IMR-90 (cell line): ENCODE measurements around the gene SNRPE.

Source experiments
- CTCF ChIP-seq: conservative IDR thresholded peaks from 2 replicates; pipeline ENCODE4 v1.5.1; 2012; ENCODE audit warnings: mild to moderate bottlenecking, low read depth, low read length, improper control_type of control experiment
- MAFK ChIP-seq: IDR thresholded peaks from 2 replicates; pipeline ENCODE4 v1.6.1; 2012; ENCODE audit warnings: low read depth, low read length, improper control_type of control experiment
- POLR2A ChIP-seq: IDR thresholded peaks from 2 replicates; pipeline ENCODE4 v1.6.1; 2012; ENCODE audit warnings: mild to moderate bottlenecking, low read depth, low read length
- RFX5 ChIP-seq: IDR thresholded peaks from 2 replicates; pipeline ENCODE4 v1.8.0; 2012; ENCODE audit warnings: low read depth, mild to moderate bottlenecking, low read length, moderate library complexity
- SMC3 ChIP-seq: fragments of 150-350 bp; IDR thresholded peaks from 2 replicates; pipeline ENCODE4 v1.6.1; 2016; ENCODE audit warnings: low read depth, mild to moderate bottlenecking, antibody characterized with exemption, low read length, moderate library complexity

- TF ChIP-seq CTCF (no peak), RFX5 (no peak), POLR2A (no peak), SMC3 (no peak), MAFK (no peak)
Measured at GRCh38 chr1:203891950-203892349, 30.6 kb downstream of the SNRPE start.
